Panc1 (cell line): ENCODE data around the gene DENND2A.

Experiments used
- POLR2AphosphoS5 ChIP-seq: IDR thresholded peaks from 2 replicates; pipeline ENCODE4 v1.6.1; 2012; ENCODE audit warnings: mild to moderate bottlenecking, low read depth, low read length, moderate library complexity
- REST ChIP-seq, 2 experiments: IDR thresholded peaks; 2 replicates each; pipeline ENCODE4 v1.6.1; 2011 to 2012; ENCODE audit warnings: low read depth in 2 of 2, control low read depth in 1 of 2, low read length in 1 of 2, mild to moderate bottlenecking in 1 of 2, moderate library complexity in 1 of 2; ENCODE audit not compliant: insufficient read depth in 1 of 2
- SIN3A ChIP-seq: IDR thresholded peaks from 2 replicates; pipeline ENCODE4 v1.6.1; 2012; ENCODE audit warnings: low read depth, mild to moderate bottlenecking, low read length, moderate library complexity, borderline replicate concordance; ENCODE audit not compliant: insufficient read depth
- TCF7L2 ChIP-seq: IDR thresholded peaks from 2 replicates; pipeline ENCODE4 v1.6.1; 2011; ENCODE audit warnings: mild to moderate bottlenecking, low read depth, low read length, inconsistent platforms
- TF ChIP-seq, protein P1 (sequence below): fragments of 450-650 bp; IDR thresholded peaks from 2 replicates; pipeline ENCODE4 v1.5.1; 2017; ENCODE audit warnings: mild to moderate bottlenecking

DNA sequence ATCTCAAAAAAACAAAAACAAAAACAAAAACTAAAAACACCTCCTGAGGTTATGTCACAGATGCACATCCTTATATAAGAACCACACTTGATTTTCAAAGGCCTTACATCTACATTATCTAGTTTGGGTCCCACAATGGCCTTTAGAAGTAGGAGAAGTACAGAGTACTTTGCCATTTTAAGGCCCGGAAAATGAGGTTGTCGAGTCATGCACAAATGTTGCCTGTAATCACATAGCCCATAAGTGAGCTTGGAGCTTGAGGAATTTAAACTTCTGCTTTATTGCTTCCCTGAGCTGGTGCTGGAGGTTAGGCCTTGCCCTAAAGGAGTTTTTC lies 151.6 kb downstream of the DENND2A start:
- TF ChIP-seq POLR2AphosphoS5 (no peak), SIN3A (no peak), REST (IDR thresholded peaks at IDR 0.05; ENCODE audit: insufficient read depth in 1 of 2, low read depth in 2 of 2, low read length in 1 of 2) (no peak), TCF7L2 (no peak)
- TF ChIP-seq, protein P1, sequence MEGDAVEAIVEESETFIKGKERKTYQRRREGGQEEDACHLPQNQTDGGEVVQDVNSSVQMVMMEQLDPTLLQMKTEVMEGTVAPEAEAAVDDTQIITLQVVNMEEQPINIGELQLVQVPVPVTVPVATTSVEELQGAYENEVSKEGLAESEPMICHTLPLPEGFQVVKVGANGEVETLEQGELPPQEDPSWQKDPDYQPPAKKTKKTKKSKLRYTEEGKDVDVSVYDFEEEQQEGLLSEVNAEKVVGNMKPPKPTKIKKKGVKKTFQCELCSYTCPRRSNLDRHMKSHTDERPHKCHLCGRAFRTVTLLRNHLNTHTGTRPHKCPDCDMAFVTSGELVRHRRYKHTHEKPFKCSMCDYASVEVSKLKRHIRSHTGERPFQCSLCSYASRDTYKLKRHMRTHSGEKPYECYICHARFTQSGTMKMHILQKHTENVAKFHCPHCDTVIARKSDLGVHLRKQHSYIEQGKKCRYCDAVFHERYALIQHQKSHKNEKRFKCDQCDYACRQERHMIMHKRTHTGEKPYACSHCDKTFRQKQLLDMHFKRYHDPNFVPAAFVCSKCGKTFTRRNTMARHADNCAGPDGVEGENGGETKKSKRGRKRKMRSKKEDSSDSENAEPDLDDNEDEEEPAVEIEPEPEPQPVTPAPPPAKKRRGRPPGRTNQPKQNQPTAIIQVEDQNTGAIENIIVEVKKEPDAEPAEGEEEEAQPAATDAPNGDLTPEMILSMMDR, result no peak
